ENCODE results near the gene SDCBP2. TPM values are rescaled to one million over a fixed set of nuclear protein-coding genes. Genes with fewer than 3 reads are reported as not detected.

Gene SDCBP2
- total RNA-seq, 1 experiment from 2014 or later = 3.3 TPM

DNA sequence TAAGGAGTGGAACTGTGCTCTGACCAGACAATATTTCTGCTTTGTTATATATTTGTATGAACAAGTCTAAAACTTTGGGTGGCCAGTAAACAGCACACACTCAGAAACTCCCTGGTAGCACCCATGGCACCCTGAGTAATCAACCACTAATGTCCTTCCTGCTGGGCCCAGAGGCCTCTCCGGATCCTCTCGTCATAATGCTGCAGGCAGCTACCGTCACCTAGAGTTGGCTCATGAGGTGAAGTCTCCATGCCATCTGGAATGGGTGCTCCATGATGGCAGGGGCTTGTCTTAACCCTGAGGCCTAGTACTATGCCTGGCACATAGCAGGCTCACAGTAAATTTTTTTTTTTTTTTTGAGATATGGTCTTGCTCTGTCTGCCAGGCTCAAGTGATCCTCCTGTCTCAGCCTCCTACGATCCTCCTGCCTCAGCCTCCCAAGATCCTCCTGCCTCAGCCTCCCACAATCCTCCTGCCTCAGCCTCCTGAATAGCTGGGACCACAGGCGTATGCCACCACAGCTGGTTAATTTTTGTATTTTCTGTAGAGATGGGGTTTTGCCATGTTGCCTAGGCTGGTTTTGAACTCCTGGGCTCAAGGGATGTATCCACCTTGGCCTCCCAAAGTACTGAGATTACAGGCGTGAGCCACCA is 3.0 kb upstream of the SDCBP2 start (continued):
- TF ChIP-seq, protein P1, sequence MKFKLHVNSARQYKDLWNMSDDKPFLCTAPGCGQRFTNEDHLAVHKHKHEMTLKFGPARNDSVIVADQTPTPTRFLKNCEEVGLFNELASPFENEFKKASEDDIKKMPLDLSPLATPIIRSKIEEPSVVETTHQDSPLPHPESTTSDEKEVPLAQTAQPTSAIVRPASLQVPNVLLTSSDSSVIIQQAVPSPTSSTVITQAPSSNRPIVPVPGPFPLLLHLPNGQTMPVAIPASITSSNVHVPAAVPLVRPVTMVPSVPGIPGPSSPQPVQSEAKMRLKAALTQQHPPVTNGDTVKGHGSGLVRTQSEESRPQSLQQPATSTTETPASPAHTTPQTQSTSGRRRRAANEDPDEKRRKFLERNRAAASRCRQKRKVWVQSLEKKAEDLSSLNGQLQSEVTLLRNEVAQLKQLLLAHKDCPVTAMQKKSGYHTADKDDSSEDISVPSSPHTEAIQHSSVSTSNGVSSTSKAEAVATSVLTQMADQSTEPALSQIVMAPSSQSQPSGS (CRISPR knock-in tag; IDR thresholded peaks at IDR 0.05; ENCODE audit: borderline replicate concordance, low read depth) = no peak
- TF ChIP-seq, protein P2, sequence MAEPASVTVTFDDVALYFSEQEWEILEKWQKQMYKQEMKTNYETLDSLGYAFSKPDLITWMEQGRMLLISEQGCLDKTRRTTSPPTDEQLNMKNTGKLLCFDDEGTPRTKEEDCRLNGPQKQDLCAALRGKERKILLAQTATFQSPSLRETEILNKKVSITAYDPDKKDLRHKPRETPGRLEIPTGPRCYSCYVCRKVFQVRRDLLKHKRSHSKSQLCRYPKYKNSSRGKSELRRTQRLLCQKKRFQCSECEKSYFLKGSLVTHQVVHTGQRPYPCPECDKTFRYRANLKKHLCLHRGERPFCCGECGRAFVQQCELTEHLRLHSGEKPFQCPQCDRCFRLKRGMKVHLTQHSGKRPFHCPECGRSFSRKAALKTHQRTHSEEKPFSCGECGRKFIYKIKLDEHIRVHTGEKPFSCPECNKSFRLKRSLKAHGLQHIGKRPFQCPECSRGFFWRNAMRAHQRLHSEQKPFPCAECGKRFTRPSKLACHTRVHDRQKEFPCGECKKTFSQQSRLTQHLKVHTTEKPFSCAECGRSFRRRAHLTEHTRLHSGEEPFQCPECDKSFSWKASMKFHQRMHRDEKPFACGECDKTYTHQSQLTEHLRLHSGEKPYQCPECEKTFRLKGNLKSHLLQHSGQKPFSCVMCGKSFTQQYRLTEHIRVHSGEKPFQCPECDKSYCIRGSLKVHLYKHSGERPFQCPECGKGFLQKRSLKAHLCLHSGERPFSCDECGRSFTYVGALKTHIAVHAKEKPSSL (CRISPR knock-in tag; conservative IDR thresholded peaks at IDR 0.05) = no peak
- TF ChIP-seq SMAD4 (CRISPR knock-in tag; IDR thresholded peaks at IDR 0.05) = no peak
- no peak for TF ChIP-seq GABPB1 (CRISPR knock-in tag; IDR thresholded peaks at IDR 0.05)
- TF ChIP-seq ZNF512 (CRISPR knock-in tag; IDR thresholded peaks at IDR 0.05; ENCODE audit: borderline replicate concordance) = no peak
- no peak for TF ChIP-seq TEAD1 (CRISPR knock-in tag; IDR thresholded peaks at IDR 0.05)
- no peak for TF ChIP-seq FOXJ3 (CRISPR knock-in tag; IDR thresholded peaks at IDR 0.05; ENCODE audit: borderline replicate concordance)
- TF ChIP-seq KAT7 (CRISPR knock-in tag; IDR thresholded peaks at IDR 0.05; ENCODE audit: borderline replicate concordance) = no peak

- Mint-ChIP-seq H3K27ac (no peak overlapping the region), H3K4me3 (no peak overlapping the region), H3K36me3 (peaks cover 16% of the 10 kb centered on the region), H3K9me3 (no peaks in the 10 kb centered on the region), H3K4me1 (peaks cover 14% of the 10 kb centered on the region; the same call in 1 of the 2 replicates), H3K27me3 (ENCODE audit: low read depth) (no peaks in the 10 kb centered on the region)
- ChIA-PET POLR2A (no interaction called here), CTCF (no interaction called here)
- DNase-seq (ENCODE audit: low spot score) (no peak), ATAC-seq (no peak)
- no peak for TF ChIP-seq TEAD1 (CRISPR knock-in tag; IDR thresholded peaks at IDR 0.05)
- no peak for TF ChIP-seq E2F1 (CRISPR knock-in tag; IDR thresholded peaks at IDR 0.05)
- TF ChIP-seq, protein P3, sequence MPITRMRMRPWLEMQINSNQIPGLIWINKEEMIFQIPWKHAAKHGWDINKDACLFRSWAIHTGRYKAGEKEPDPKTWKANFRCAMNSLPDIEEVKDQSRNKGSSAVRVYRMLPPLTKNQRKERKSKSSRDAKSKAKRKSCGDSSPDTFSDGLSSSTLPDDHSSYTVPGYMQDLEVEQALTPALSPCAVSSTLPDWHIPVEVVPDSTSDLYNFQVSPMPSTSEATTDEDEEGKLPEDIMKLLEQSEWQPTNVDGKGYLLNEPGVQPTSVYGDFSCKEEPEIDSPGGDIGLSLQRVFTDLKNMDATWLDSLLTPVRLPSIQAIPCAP (CRISPR knock-in tag; IDR thresholded peaks at IDR 0.05) = no peak
- no peak for TF ChIP-seq KAT7 (CRISPR knock-in tag; IDR thresholded peaks at IDR 0.05; ENCODE audit: borderline replicate concordance)
These were observed 2.2 kb upstream of the SDCBP2 start for GRCh38 chr20:1331101-1331500.

DNA sequence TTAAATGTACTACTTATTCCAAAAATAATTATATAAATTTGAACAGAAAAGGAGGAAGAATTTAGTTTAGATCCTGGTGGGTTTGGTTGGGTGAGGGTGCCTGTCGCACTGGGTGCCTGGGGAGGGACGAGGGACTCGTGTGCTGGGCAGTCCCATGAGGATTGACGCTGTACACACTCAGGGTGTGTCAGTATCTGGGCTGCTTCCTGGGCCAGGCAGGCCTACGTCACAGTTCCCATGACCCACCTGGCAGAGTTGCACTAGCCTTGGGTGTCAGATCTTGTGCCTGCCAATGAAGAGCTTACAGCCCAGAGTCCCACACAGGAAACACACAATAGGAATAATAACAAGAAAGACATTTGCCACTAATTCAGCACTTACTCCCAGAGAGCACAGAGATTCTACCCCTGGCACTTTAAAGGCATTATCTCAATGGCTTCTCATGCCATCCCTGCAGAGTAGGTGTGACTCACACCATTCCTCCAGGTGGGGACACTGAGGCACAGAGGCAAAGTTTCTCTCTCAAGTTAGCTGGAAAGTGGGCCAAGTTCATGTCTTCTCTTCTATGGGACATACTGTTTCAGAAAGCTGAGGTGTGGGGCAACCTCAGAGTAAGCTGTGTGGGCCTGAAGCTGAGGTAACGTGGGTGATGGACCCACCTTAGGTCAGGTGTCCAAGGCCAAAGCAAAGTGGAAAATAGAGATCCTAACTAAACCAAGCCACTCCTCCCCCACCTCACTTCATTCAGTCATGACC is 1.3 kb upstream of the SDCBP2 start:
- ChIA-PET CTCF (interaction anchor here (1.3 kb wide), 1 partner anchor 17 kb away, joined by 9 read pairs; no protein-coding TSS in a partner anchor), POLR2A (interaction anchor here (0.6 to 0.7 kb wide), 2 partner anchors 143 to 1071 kb away, joined by 3 read pairs; no protein-coding TSS in a partner anchor)
- Mint-ChIP-seq H3K4me3 (no peak overlapping the region), H3K36me3 (peaks cover 16% of the 10 kb centered on the region), H3K9me3 (no peaks in the 10 kb centered on the region), H3K27ac (no peak overlapping the region; the same call in 1 of the 2 replicates), H3K4me1 (peaks cover 11% of the 10 kb centered on the region; the same call in 1 of the 2 replicates), H3K27me3 (ENCODE audit: low read depth) (no peaks in the 10 kb centered on the region)
- DNase-seq (ENCODE audit: low spot score) = no peak
- TF ChIP-seq E2F5 (CRISPR knock-in tag; IDR thresholded peaks at IDR 0.05) = no peak
- no peak for TF ChIP-seq ZNF416 (CRISPR knock-in tag; IDR thresholded peaks at IDR 0.05)
- TF ChIP-seq, protein P4, sequence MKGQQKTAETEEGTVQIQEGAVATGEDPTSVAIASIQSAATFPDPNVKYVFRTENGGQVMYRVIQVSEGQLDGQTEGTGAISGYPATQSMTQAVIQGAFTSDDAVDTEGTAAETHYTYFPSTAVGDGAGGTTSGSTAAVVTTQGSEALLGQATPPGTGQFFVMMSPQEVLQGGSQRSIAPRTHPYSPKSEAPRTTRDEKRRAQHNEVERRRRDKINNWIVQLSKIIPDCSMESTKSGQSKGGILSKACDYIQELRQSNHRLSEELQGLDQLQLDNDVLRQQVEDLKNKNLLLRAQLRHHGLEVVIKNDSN (CRISPR knock-in tag; IDR thresholded peaks at IDR 0.05) = no peak
- TF ChIP-seq ETV6 (CRISPR knock-in tag; IDR thresholded peaks at IDR 0.05) = no peak
- TF ChIP-seq GABPB1 (CRISPR knock-in tag; IDR thresholded peaks at IDR 0.05) = no peak
- no peak for TF ChIP-seq ZNF121 (CRISPR knock-in tag; IDR thresholded peaks at IDR 0.05)
- no peak for ATAC-seq
